GM18498 (cell line): ENCODE measurements around the gene IGFL2.
"Not testable (repeated sequence)": the region's sequence is repeated elsewhere in the genome, so short reads cannot be mapped to it uniquely, and the experiment has no call there.

Source experiments
- ATAC-seq: cut with Tn5 transposase; IDR thresholded peaks from one replicate; pipeline ENCODE4 v1.9.1; 2021; ENCODE audit warnings: mild to moderate bottlenecking, moderate library complexity; ENCODE audit not compliant: unreplicated experiment

IGFL2 gene

DNA sequence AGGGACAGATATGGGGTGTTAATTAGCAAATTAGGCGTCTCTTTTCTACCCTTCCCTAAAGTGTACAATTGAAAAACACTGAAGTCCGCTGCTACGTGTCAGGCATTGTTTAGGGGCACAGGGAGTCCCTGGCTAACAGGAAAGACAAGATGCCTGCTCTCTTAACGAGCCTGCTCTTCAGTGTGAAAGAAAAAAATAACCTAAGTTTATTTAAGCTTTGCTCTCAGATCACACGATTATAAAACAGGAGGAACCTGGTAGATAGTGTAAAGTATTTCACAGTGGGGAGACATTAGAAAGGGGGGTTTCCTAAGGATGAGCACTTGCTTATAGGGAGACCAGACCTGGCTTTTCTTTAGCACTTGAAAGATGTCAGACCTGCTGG lies 38.7 kb downstream of the IGFL2 start:
- no peak for ATAC-seq

DNA sequence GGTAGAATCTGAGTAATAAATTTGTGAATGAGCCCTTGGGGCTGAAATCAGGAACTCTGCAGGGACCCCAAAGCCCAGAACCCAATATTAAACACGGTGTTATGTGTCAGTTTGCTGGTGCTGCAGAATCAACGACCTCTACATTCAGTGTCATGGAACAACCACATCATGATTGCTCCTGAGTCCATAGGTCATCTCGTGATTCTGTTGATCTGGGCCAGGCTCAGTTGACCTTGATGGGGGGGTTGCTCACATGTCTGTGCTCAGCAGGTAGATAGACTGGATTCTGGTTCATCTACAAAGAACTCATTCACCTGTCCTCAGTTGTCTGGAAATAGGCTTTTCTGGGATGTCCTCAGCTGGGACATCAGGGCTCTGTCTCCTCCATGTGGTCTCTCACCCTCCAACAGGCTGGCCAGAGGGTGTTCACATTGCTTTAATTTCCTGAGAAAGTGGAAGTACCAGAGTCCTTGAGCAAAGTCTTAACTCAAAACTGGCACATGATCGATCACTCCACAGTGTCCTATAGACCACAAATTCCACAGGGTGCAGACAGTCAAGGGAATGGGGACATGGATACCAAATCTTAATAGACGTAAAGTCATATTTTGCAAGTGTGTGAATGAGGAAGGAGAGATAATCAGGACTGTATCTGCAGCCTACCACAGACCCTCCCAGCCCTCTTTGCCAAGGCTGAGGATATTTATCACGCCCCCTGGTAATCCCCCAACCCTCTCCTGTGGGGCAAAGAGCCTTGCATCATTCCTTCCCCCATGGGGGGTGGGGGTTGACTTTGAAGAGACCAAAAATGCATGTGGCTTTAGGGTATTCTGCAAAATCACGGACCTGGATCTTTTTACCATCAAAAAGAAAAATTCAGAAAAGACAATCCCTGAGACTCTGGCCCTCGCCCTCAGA lies 42.2 kb downstream of the IGFL2 start:
- no peak for ATAC-seq

DNA sequence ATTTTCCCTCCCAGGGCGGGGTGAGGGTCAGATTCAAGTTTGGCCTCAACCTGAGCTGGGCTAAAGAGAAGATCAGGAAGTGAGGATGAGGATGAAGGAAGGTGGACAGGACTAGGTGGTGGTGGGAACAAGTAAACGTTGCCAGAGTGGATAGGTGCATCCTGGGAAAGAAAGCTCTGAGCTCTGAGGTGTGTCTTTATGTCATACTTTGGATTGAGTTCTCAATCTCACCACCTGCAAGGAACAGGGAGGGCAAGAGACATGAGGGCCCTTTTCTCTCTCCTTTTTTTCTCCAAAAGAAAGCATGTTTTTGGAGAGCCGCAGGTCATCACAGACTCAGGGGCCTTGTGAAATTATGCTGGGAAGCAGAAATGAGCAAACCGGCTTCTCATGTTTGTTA lies 43.3 kb downstream of the IGFL2 start:
- ATAC-seq = no peak

DNA sequence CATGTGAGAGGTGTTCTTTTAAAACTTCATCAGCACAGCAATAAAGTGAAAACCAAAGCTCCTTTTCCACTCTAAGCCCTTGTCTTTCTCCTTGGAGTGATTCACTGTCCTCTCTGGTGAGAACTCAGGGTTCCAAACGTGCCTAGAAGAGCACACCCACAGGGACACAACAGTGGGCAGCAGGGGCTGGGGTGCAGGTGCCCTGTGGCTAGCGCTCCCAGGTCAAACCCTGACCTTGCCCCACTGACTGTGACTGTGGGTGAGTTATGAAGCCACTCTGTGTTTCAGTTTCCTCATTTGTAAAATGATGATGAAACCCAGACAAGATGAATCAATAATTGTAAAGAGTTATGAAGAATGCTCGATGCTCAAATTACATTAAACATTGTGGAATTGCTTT lies 43.9 kb downstream of the IGFL2 start:
- ATAC-seq = no peak

DNA sequence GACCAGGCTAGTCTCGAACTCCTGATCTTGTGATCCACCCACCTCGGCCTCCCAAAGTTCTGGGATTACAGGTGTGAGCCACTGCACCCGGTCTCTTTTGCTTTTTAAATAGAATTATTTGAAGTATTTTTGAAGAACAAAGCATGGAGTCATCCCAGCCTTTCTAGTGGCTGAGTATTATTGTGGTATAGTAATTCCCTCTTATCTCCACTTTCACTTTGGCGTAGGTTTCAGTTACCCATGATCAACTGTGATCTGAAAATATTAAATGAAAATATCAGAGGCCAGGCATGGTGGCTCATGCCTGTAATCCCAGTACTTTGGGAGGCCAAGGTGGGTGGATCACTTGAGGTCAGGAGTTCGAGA lies 44.6 kb downstream of the IGFL2 start:
- not testable (repeated sequence) for ATAC-seq

DNA sequence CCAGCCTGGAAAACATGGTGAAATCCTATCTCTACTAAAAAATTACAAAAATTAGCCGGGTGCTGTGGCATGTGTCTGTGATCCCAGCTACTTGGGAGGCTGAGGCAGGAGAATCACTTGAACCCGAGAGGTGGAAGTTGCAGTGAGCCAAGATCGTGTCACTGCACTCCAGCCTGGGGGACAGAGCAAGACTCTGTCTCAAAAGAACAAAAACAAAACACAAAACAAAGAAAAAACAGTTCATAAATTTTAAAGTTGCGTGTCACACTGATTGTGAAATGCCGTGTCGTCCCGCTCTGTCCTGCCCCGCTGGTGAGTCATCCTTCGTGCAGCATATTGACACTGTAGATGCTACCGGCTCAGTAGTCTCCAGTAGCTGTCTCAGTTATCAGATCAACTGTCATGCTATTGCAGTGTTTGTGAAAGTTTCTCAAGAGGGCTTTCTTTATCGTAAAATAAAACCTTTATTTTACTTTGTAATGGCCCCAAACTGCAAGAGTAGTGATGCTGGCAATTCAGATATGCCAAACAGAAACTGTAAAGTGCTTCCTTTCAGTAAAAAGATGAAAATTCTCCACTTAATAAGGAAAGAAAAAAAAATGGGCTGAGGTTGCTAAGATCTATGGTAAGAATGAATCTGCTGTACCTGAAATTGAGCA lies 45.1 kb downstream of the IGFL2 start:
- ATAC-seq = no peak

DNA sequence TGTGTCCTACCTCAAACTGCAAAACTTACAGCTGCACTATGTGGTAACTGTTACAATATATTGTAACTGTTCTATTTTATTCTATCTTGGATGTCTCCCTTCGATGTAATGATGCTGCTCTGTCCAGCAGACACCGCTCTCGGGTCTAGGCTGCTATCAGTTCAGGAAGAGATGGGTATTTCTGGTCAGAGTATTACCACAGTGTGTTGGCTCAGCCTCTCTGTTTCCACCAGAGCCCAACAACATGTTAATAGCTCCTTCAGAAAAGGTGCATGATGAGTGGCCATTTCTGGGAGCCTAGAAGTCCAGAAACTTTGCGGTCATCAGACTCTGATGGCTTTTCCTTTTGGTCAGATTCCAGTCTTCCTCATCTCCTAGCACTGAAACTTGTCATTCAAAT lies 45.6 kb downstream of the IGFL2 start:
- ATAC-seq = no peak

DNA sequence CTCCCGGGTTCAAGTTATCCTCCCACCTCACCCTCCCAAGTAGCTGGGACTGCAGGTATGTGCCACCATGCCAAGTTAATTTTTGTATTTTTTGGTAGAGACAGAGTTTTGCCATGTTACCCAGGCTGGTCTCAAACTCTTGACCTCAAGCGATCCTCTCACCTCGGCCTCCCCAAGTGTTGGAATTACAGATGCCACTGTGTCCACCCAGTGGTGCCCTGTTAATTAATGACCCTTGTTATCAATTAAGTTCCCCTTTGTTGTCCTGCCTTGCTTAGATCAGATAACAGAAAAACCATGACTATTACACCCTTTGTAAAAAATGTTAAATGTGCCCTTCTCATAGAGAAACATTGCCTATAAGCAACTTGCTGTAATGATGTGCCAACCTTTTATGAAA lies 47.1 kb downstream of the IGFL2 start:
- ATAC-seq = no peak

DNA sequence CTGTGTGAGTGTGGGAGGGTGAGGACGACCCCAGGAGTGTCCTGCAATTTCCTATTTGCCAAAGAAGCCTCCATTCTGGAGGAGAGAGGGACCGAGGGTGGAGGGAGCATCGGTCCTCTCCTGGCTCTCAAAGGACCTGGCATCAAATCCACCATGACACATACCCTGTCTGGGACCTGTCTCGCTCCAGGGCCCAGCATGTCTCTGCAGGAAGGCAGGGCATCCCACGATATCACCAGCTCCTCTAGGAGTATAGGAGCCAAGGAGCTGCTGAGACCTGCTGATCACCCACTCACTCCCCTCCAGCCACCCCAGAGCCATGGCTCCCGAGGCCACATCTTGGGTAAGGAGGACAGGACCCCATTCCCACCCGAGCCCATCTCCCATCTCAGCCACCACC lies 47.9 kb downstream of the IGFL2 start:
- not testable (repeated sequence) for ATAC-seq

DNA sequence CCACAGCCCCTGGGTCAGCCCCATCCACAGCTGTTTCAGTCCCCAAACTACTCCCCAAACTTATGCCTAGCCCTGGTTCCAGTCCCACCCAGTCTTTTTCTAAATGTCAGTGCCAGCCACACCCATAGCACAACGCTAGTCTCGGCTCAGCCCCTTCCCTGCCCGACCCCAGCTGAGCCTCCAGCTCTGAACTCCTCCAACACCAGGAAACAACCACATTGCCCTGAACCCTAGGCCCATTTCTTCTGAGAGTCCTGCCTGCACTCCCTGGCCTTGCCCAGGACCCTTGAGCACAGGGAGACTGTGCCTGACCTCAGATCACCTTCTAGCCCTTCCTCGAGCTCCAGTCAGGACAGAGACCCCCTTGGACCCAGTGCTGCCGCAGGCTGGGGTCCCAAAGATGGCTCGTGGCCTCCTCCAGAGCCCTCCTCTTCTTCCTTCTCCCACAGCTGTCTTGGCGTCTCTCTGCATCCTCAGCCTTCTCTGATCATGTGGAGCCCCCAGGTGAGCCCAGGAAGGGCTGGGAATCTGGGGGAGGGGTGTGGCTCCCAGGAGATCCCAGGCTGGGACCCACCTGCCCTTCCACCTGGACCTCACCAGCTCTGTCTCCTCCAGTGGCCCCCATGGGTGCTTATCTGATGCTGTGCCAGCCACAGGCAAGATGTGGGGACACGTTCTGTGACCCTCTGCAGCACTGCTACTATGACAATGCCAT lies 48.5 kb downstream of the IGFL2 start:
- no peak for ATAC-seq

DNA sequence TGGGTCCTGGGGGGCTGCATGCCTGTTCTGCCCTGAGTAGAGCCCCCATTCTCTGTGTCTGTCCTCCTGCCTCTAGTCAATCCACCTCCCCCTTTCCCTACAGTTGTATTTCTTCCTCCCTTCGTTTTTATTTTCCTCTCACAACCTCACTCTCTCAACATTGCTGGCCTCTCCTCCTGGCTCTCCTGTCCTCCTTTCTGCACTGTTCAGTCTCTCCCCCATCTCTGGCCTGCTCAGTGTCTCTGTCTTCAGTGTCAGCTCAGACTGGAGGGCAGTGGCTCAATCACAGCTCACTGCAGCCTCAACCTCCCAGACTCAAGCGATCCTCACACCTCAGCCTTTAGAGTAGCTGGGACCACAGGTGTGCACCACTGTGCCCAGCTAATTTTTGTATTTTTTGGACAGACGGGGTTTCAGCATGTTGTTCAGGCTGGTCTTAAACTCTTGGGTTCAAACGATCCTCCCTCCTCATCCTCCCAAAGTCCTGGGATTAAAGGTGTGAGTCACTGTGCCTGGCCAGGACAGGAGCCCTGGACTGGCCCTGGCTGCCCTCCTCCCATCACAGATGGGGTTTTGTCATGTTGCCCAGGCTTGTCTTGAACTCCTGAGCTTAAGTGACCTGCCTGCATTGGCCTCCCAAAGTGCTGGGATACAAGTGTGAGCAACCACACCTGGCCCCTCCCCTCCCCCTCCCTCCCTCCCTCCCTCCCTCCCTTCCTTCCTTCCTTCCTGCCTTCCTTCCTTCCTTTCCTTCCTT lies 49.5 kb downstream of the IGFL2 start:
- no peak for ATAC-seq

DNA sequence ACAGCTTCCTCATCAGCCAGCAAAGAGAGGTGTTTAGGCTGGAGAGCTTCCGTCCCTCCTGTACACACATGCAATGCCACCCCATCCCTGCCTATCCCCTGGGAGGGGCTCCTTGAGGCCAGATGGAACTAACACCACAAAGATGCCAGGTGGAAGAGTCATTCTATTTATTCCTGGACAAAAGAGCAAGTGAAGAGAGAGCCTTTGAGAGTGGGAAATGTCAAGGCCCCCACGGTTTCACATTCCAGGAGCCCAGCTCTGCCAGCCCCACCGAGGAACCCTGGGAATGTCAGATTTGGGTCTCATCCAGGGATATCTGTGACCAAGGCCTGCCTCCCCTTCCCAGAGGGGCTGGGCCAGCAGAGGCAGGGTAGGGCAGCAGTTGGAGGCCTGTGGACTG lies 50.7 kb downstream of the IGFL2 start:
- ATAC-seq = no peak

DNA sequence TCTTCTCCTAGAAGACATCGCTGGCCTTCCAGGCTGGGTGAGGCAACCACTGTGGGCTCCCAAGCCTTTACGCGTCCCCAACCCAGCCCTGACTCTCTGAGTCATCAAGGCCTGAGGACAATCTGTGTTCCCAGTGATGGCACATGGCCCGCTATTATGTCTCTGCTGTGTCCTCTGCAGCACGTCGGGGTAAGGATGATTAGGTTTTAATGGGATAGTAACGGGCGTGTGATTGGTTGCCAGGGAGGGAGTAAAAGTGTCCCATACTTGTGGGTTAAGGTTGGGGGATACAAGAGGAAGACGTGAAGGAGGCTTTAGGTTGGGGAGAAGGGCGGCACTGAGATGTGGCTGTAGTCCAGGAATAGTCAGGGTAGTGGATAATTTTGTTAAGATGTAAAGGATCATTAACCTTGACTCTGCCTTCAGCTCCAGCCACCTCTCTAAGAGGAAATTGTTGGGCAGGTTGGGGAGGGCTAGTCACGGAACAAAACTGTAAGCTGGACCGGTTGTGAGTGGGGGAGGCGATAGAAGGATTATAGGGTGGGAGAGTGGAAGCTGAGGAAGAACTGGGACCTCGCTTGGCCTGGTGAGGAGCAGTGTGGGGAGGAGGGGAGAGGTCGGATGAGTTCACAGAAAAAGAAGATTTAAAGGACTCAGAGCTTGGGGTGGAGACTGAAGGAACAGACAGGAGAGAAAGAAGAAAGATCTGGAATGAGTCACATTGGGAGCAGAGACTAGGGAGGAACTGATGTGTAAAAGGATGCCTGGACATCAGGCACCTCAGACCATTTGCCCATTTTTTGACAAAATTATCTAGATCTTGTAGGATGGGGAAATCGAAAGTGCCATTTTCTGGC lies 53.6 kb downstream of the IGFL2 start:
- ATAC-seq = no peak

DNA sequence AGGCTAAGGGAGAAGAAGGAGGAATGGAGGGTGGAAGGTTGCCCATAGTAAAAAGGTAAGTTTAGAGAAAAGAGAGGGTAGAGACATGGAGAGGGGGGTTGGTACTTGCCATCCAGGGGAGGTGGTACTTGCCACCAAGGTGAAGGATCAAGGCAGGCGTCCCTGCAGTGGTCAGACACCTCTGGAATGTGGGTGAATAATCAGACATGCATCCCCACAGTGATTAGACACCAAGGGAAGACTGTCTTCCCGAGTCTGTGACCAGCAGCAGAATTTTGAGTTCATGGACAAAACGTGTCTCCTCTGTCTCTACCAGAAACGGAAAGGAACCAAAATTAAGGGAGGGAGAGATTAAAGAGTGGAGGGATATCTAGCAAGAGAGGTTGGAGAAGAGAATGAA lies 54.4 kb downstream of the IGFL2 start:
- no peak for ATAC-seq

DNA sequence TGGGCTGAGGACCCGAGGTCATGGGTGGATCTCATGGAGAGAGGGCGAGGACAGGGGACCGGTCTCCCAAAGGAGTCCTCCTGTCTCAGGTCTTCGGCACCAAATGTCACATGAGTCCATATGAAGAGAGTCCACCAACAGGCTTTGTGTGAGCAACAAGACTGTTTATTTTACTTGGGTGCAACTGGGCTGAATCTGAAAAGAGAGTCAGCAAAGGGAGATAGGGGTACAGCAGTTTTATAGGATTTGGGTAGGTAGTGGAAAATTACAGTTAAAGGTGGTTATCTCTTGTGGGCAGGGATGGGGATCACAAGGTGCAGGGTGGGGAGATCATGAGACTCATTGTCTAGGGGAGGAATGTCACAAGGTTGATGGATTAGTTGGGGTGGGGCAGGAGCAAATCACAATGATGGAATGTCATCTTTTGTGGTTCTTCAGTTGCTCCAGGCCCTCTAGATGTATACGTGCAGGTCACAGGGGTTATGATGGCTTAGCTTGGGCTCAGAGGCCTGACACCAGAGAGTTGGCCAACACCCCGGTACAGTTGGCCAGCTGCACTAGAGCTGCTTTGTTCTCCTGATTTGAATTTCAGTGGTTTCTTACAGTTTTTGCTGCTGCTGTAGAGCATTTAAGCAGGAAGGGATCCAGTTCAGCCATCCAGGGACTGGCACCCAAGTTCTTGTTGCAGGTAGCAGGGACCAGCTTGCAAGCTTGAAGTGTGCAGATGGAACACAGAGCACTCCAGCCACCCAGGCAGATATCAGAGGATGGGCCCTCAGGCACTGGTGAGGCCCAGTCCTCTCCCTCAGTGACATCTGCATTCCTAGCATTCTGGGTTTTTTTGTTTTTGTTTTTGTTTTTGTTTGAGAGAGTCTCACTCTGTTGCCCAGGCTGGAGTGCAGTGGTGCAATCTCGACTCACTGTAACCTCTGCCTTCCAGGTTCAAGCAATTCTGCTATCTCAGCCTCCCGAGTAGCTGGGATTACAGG lies 55.1 kb downstream of the IGFL2 start:
- ATAC-seq = no peak

DNA sequence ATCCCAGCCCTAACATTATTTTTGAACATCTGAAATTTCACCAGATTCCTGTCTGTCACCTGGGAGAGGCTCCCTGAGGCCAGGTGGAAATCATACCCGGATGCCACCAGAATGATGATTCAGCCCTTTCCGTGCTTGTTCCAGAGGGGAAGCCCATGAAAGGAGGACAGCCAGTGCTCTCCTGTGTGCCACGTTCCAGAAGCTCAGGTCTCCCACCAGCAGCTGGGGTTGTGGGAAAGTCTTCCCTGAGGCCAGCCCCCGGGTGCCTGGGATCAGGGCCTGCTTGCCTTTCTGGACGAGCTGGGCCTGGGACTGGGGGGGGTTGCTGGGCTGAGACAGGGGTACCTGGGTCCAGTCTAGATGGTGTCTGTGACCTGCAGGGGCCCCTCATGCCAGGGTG lies 56.0 kb downstream of the IGFL2 start:
- no peak for ATAC-seq

DNA sequence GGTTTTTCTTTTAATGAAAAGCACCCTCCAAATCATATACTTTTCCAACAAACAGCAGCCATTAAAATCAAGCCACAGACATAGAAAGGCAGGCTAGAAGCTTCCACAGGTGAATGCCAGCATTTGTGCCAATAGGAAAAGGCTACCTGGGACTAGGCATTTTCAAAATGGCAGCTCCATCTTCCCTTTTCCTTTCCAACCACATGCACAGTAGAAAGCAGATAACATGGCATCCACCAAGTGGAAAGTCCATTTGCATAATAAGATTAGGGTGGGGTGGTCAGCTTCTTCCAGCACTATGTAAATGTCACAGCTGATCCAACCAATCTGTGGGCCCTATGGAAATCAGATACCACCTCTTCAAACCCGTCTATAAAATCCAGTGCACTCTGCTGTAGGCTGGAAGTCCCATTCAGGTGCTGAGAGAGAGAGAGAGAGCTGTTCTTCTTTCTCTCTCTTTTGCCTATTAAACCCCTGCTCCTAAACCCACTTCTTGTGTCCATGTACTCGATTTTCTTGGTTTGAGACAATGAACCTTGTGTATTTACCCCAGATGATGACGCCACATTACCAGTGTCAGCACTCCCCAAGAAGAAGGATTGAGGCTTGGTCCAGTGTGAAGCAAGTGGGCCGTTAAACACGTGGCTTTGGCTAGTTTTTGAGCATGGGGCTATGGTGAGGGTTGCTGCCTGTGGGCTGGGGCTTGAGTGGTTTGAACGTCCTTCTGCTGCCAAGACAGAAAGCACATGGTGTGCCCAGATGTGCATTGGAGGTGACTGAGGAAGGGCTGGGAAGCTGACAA lies 57.3 kb downstream of the IGFL2 start:
- no peak for ATAC-seq

DNA sequence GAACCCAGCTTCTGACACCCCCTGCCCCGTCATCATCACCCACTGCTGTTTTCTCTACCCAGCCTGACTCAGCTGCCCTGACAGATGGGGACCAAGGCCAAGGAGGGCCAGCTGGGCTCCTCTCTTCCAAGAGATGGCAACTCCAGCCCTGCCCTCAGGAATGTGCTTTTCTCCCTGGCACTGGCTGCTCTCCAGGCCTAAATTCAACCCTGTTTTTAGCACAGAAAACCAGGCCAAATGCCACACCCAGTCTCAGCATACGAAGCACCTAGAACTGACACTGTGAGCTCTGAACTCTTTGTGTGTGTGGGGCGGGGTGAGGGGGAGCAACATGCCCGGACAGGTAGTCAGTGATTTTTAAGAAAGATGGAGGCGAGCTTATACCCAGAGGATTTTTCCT lies 58.1 kb downstream of the IGFL2 start:
- ATAC-seq = no peak
